Measurements from ENCODE around the gene ASAP3.
"Not testable (repeated sequence)": the region's sequence is repeated elsewhere in the genome, so short reads cannot be mapped to it uniquely, and the experiment has no call there.

ASAP3 gene

GRCh38 chr1:23394181-23394580 lies 89.8 kb downstream of the ASAP3 start:
- no peak for DNase-seq

GRCh38 chr1:23393706-23394105 lies 90.3 kb downstream of the ASAP3 start:
- DNase-seq = no peak

GRCh38 chr1:23392125-23392855 lies 91.7 kb downstream of the ASAP3 start:
- no peak for DNase-seq

GRCh38 chr1:23389837-23390321 lies 94.1 kb downstream of the ASAP3 start:
- no peak for DNase-seq

GRCh38 chr1:23387494-23387893 lies 96.5 kb downstream of the ASAP3 start:
- no peak for DNase-seq

GRCh38 chr1:23385119-23385621 lies 98.8 kb downstream of the ASAP3 start:
- DNase-seq = no peak

GRCh38 chr1:23384312-23385058 lies 99.5 kb downstream of the ASAP3 start:
- DNase-seq = no peak

- DNase-seq = peak; percentile 48
Measured at GRCh38 chr1:23383577-23384311, 100.2 kb downstream of the ASAP3 start.

GRCh38 chr1:23381233-23381885 lies 102.6 kb downstream of the ASAP3 start:
- DNase-seq = no peak

- DNase-seq = no peak
Measured at GRCh38 chr1:23380719-23381118, 103.3 kb downstream of the ASAP3 start.

- DNase-seq = not testable (repeated sequence)
Measured at GRCh38 chr1:23380236-23380635, 103.7 kb downstream of the ASAP3 start.

All from right hindlimb (tissue), 1 donor.